ENCODE data around the gene SLC9A8. TPM values are rescaled to one million over a fixed set of nuclear protein-coding genes. Genes with fewer than 3 reads are reported as not detected.

The SLC9A8 gene
- total and polyA plus RNA-seq, 2 donors (not counting 3 experiments of a cell fraction or from before 2014, with no cell fraction given) = 5.1 to 14.4 TPM

GRCh38 chr20:49906101-49906604 lies 93.5 kb downstream of the SLC9A8 start:
- Histone ChIP-seq H3K4me1 (ENCODE audit: control insufficient read depth, extremely low read depth, insufficient read depth, low read length) (no peaks in the 10 kb centered on the region), H4K20me1 (replicated peaks; ENCODE audit: control insufficient read depth, extremely low read depth, insufficient read depth, low read length) (no peaks in the 10 kb centered on the region), H3K9ac (replicated peaks; ENCODE audit: extremely low read depth, insufficient read depth, low read length) (no peak overlapping the region), H3K27me3 (ENCODE audit: control insufficient read depth in 2 of 2, insufficient read depth in 2 of 2, low read length in 2 of 2) (no peaks in the 10 kb centered on the region), H3K4me3 (replicated peaks in 1 of 3; ENCODE audit: insufficient read depth in 1 of 3, low read depth in 1 of 3, low read length in 3 of 3) (no peak overlapping the region), H2AFZ (ENCODE audit: low read depth, low read length) (no peak overlapping the region), H3K9me1 (replicated peaks; ENCODE audit: control insufficient read depth, extremely low read depth, insufficient read depth, low read length) (no peaks in the 10 kb centered on the region), H3K9me3 (replicated peaks; ENCODE audit: control insufficient read depth, insufficient read depth, low read length) (no peaks in the 10 kb centered on the region), H3K27ac (ENCODE audit: insufficient read depth, low read depth, low read length) (no peak overlapping the region), H3K36me3 (ENCODE audit: control insufficient read depth in 2 of 2, extremely low read depth in 1 of 2, insufficient read depth in 2 of 2, low read length in 2 of 2) (peaks cover 4 to 29% of the 10 kb centered on the region in 2 experiments), H3K4me2 (ENCODE audit: insufficient read depth, low read length) (no peak overlapping the region), H3K79me2 (ENCODE audit: control insufficient read depth, insufficient read depth, low read length) (peaks cover 4% of the 10 kb centered on the region)
- no peak for DNase-seq (ENCODE audit: low read depth, low spot score)
- FAIRE-seq = no peak
- dilution Hi-C loops (cut with MboI; ENCODE audit: extremely low pct_ligation_motif_present, low sequenced_read_pairs) = no loop called here
- TF ChIP-seq MYC (IDR thresholded peaks at IDR 0.05; ENCODE audit: low read depth, low read length) = no peak
- TF ChIP-seq JUN (IDR thresholded peaks at IDR 0.05; ENCODE audit: borderline replicate concordance, insufficient read depth, insufficient read length, low read depth) = no peak
- TF ChIP-seq EZH2 (IDR thresholded peaks at IDR 0.05; ENCODE audit: borderline replicate concordance, low read depth, low read length, severe bottlenecking) = no peak
- no peak for TF ChIP-seq MAX (IDR thresholded peaks at IDR 0.05; ENCODE audit: insufficient read depth, insufficient read length)
- TF ChIP-seq POLR2AphosphoS5 (IDR thresholded peaks at IDR 0.05; ENCODE audit: insufficient read depth, low read depth, low read length) = no peak
- TF ChIP-seq FOS (IDR thresholded peaks at IDR 0.05; ENCODE audit: borderline replicate concordance, insufficient read depth, low read length) = no peak
- no peak for TF ChIP-seq POLR2A (IDR thresholded peaks at IDR 0.05; ENCODE audit: low read depth, low read length)
- no peak for TF ChIP-seq GATA2 (IDR thresholded peaks at IDR 0.05; ENCODE audit: insufficient read depth, insufficient read length, low read depth, low read length)
- TF ChIP-seq, protein P1, sequence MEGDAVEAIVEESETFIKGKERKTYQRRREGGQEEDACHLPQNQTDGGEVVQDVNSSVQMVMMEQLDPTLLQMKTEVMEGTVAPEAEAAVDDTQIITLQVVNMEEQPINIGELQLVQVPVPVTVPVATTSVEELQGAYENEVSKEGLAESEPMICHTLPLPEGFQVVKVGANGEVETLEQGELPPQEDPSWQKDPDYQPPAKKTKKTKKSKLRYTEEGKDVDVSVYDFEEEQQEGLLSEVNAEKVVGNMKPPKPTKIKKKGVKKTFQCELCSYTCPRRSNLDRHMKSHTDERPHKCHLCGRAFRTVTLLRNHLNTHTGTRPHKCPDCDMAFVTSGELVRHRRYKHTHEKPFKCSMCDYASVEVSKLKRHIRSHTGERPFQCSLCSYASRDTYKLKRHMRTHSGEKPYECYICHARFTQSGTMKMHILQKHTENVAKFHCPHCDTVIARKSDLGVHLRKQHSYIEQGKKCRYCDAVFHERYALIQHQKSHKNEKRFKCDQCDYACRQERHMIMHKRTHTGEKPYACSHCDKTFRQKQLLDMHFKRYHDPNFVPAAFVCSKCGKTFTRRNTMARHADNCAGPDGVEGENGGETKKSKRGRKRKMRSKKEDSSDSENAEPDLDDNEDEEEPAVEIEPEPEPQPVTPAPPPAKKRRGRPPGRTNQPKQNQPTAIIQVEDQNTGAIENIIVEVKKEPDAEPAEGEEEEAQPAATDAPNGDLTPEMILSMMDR (IDR thresholded peaks at IDR 0.05; ENCODE audit: extremely low read depth in 1 of 2, insufficient read depth in 1 of 2, low read depth in 1 of 2, low read length in 2 of 2) = no peak
- BruUV-seq (replicated peaks) = no TSS peak
- intact Hi-C loops (cut with micrococcal nuclease) = no loop called here
- ChIA-PET POLR2A (no interaction called here), CTCF (interaction anchor here (1.0 to 1.1 kb wide), 3 partner anchors 17 to 60 kb away, joined by 3 to 7 read pairs (median 3); no protein-coding TSS in a partner anchor)

Measured in endothelial cell of umbilical vein (primary cell).